Esophagus (tissue), 2 donors: ENCODE results near the gene ITGAL. TPM values are rescaled to one million over a fixed set of nuclear protein-coding genes. Genes with fewer than 3 reads are reported as not detected.

Experiments used
- H3K27ac ChIP-seq, 2 donors: one replicate each; pipeline ENCODE4 v1.5.1; 2013; ENCODE audit warnings: low read depth in 2 of 2, mild to moderate bottlenecking in 2 of 2, inconsistent platforms in 1 of 2, low read length in 1 of 2, moderate library complexity in 1 of 2
- H3K27me3 ChIP-seq, 2 donors: one replicate each; pipeline ENCODE4 v1.6.1; 2013; ENCODE audit warnings: low read length in 2 of 2, control low read depth in 1 of 2, mild to moderate bottlenecking in 1 of 2; ENCODE audit not compliant: insufficient read depth in 2 of 2, control insufficient read depth in 1 of 2
- H3K36me3 ChIP-seq, 2 donors: one replicate each; pipeline ENCODE4 v1.6.1; 2013; ENCODE audit warnings: low read length in 1 of 2; ENCODE audit not compliant: control insufficient read depth in 2 of 2, insufficient read depth in 2 of 2
- H3K4me1 ChIP-seq, 2 donors: one replicate each; pipeline ENCODE4 v1.6.1; 2013; ENCODE audit warnings: low read length in 1 of 2; ENCODE audit not compliant: control insufficient read depth in 2 of 2, insufficient read depth in 2 of 2
- H3K4me3 ChIP-seq, 2 donors: one replicate each; pipeline ENCODE4 v1.5.1; 2013; ENCODE audit warnings: low read length in 2 of 2, mild to moderate bottlenecking in 2 of 2, low read depth in 1 of 2, moderate library complexity in 1 of 2
- H3K9me3 ChIP-seq, 2 donors: one replicate each; pipeline ENCODE4 v1.6.1; 2013; ENCODE audit warnings: mild to moderate bottlenecking in 2 of 2, low read depth in 1 of 2, low read length in 1 of 2, moderate library complexity in 1 of 2; ENCODE audit not compliant: control insufficient read depth in 2 of 2, insufficient read depth in 1 of 2
- WGBS, 2 donors: extraction: QIAGEN DNeasy Blood & Tissue Kit; methylation state at CpG; one replicate each; pipeline ENCODE4 v1.1.7; 2013; 5-methylcytosine and 5-hydroxymethylcytosine counted together
- polyA plus RNA-seq, 2 donors: library from polyadenylated mRNA; stranded (reverse); fragments of 200-250 nt; gene quantifications; one replicate each; pipeline ENCODE4 v1.2.3, GENCODE V29; 2013
- donor health status: healthy with polysubstance abuse.
- donor health status: Bipolar disorder and iron deficiency.

The ITGAL gene
- 1 to 10 TPM; 2.2 to 2.5 TPM for polyA plus RNA-seq

- Histone ChIP-seq H3K9me3 (no peaks in the 10 kb centered on the region), H3K27me3 (no peaks in the 10 kb centered on the region), H3K27ac (peak within 1 kb of the TSS; percentile 19 to 48), H3K36me3 (no peaks in the 10 kb centered on the region), H3K4me1 (no peaks in the 10 kb centered on the region), H3K4me3 (peak within 1 kb of the TSS; percentile 23 to 36)
- 61 to 64% methylated on average over 8 of the region's 8 CpGs for WGBS, 2 donors
Measured at GRCh38 chr16:30472328-30472942, at the start of gene ITGAL. ITGAL (plus strand) TSS chr16:30472742; CDS start chr16:30472838, 96 bp downstream.

- Histone ChIP-seq H3K4me3 (no peak overlapping the region), H3K27ac (no peak overlapping the region), H3K36me3 (peaks cover 0 to 11% of the 10 kb centered on the region in 2 donors), H3K4me1 (peaks cover 0 to 14% of the 10 kb centered on the region in 2 donors), H3K27me3 (no peaks in the 10 kb centered on the region), H3K9me3 (no peaks in the 10 kb centered on the region)
- WGBS, 2 donors = 91 to 93% methylated on average over 4 of the region's 4 CpGs
Measured at GRCh38 chr16:30428055-30428454, 44.5 kb upstream of the ITGAL start.

- peak overlapping the region; percentile 63 to 89 for H3K27ac ChIP-seq
- H3K27me3 ChIP-seq = no peaks in the 10 kb centered on the region
Measured at GRCh38 chr16:30429418-30429677, 43.2 kb upstream of the ITGAL start.

GRCh38 chr16:30429678-30430427 lies 42.7 kb upstream of the ITGAL start, which contains the start of gene DCTPP1:
DCTPP1 (minus strand) TSS chr16:30430030; CDS start chr16:30429980, 50 bp downstream.
- Histone ChIP-seq H3K4me3 (peak within 1 kb of the TSS; percentile 68 to 79), H3K4me1 (peaks cover 0 to 14% of the 10 kb centered on the region in 2 donors), H3K27me3 (no peaks in the 10 kb centered on the region), H3K9me3 (no peaks in the 10 kb centered on the region), H3K27ac (peak within 1 kb of the TSS; percentile 63 to 89), H3K36me3 (no peaks in the 10 kb centered on the region)
- whole genome bisulfite sequencing, 2 donors = 0 to 1% methylated on average over 49 of the region's 49 CpGs

More at GRCh38 chr16:30429418-30429677, 43.2 kb upstream of the ITGAL start:
- Histone ChIP-seq H3K36me3 (peaks cover 0 to 4% of the 10 kb centered on the region in 2 donors), H3K9me3 (no peaks in the 10 kb centered on the region), H3K4me1 (peaks cover 0 to 14% of the 10 kb centered on the region in 2 donors), H3K4me3 (peak overlapping the region; percentile 68 to 79)
- WGBS, 2 donors = 2 to 3% methylated on average over 11 of the region's 11 CpGs

GRCh38 chr16:30430428-30430970 lies 42.0 kb upstream of the ITGAL start:
- Histone ChIP-seq H3K36me3 (no peaks in the 10 kb centered on the region), H3K4me3 (no peak overlapping the region), H3K4me1 (peaks cover 0 to 14% of the 10 kb centered on the region in 2 donors), H3K9me3 (no peaks in the 10 kb centered on the region), H3K27ac (peak overlapping the region; percentile 24 to 79), H3K27me3 (no peaks in the 10 kb centered on the region)
- WGBS, 2 donors = 53 to 59% methylated on average over 19 of the region's 19 CpGs

- Histone ChIP-seq H3K36me3 (no peaks in the 10 kb centered on the region), H3K4me3 (no peak overlapping the region), H3K9me3 (no peaks in the 10 kb centered on the region), H3K27me3 (no peaks in the 10 kb centered on the region), H3K27ac (no peak overlapping the region), H3K4me1 (peaks cover 0 to 3% of the 10 kb centered on the region in 2 donors)
- WGBS, 2 donors = 39 to 45% methylated on average over 4 of the region's 4 CpGs
Measured at GRCh38 chr16:30434852-30435251, 37.7 kb upstream of the ITGAL start.

- WGBS, 2 donors = 44 to 45% methylated on average over 3 of the region's 3 CpGs
- Histone ChIP-seq H3K27me3 (no peaks in the 10 kb centered on the region), H3K9me3 (no peaks in the 10 kb centered on the region), H3K27ac (no peak overlapping the region), H3K4me3 (no peak overlapping the region), H3K4me1 (no peaks in the 10 kb centered on the region), H3K36me3 (no peaks in the 10 kb centered on the region)
Measured at GRCh38 chr16:30437511-30438046, 35.0 kb upstream of the ITGAL start.

GRCh38 chr16:30438835-30439234 lies 33.7 kb upstream of the ITGAL start:
- Histone ChIP-seq H3K27me3 (no peaks in the 10 kb centered on the region), H3K36me3 (no peaks in the 10 kb centered on the region), H3K4me3 (no peak overlapping the region), H3K27ac (no peak overlapping the region), H3K9me3 (no peaks in the 10 kb centered on the region), H3K4me1 (no peaks in the 10 kb centered on the region)
- 87 to 95% methylated on average over 5 of the region's 5 CpGs for WGBS, 2 donors

- no peaks in the 10 kb centered on the region for H3K36me3 ChIP-seq
- H3K4me1 ChIP-seq = peaks cover 0 to 8% of the 10 kb centered on the region in 2 donors
- H3K4me3 ChIP-seq = no peak overlapping the region
- no peaks in the 10 kb centered on the region for H3K27me3 ChIP-seq
- no peaks in the 10 kb centered on the region for H3K9me3 ChIP-seq
- no peak overlapping the region for H3K27ac ChIP-seq
- WGBS, 2 donors = 81 to 84% methylated on average over 6 of the region's 6 CpGs
Measured at GRCh38 chr16:30439720-30440348, 32.7 kb upstream of the ITGAL start.
